Measurements from ENCODE around the gene MIPOL1.

The MIPOL1 gene

GRCh38 chr14:37422319-37422718 is 224.6 kb downstream of the MIPOL1 start:
- Histone ChIP-seq H3K4me3 (ENCODE audit: low read depth, low read length, poor library complexity, severe bottlenecking) (no peak overlapping the region), H3K4me1 (ENCODE audit: insufficient read depth, low read length, severe bottlenecking) (no peaks in the 10 kb centered on the region), H3K27ac (ENCODE audit: low read depth, low read length, poor library complexity, severe bottlenecking) (no peak overlapping the region), H3K36me3 (ENCODE audit: insufficient read depth, low read length) (no peaks in the 10 kb centered on the region), H4K20me1 (ENCODE audit: insufficient read depth, low read length) (no peaks in the 10 kb centered on the region), H3K9me3 (ENCODE audit: low read length) (no peaks in the 10 kb centered on the region), H3K9me2 (ENCODE audit: low read depth, low read length) (no peaks in the 10 kb centered on the region), H2AFZ (ENCODE audit: low read length) (no peak overlapping the region), H3K79me2 (ENCODE audit: insufficient read depth, low read length) (no peaks in the 10 kb centered on the region), H3K9ac (ENCODE audit: low read length) (no peak overlapping the region), H3K27me3 (ENCODE audit: insufficient read depth, low read length) (no peaks in the 10 kb centered on the region), H3K4me2 (ENCODE audit: low read length) (no peak overlapping the region), H3F3A (ENCODE audit: insufficient read depth, low read length) (no peaks in the 10 kb centered on the region)
- TF ChIP-seq EZH2 (IDR thresholded peaks at IDR 0.05; ENCODE audit: borderline replicate concordance, low read length) = no peak
- TF ChIP-seq CTCF (IDR thresholded peaks at IDR 0.05; ENCODE audit: low read length) = no peak

GRCh38 chr14:37422748-37423147 is 225.0 kb downstream of the MIPOL1 start:
- H3K9me3 ChIP-seq (ENCODE audit: low read length) = no peaks in the 10 kb centered on the region
- H3F3A ChIP-seq (ENCODE audit: insufficient read depth, low read length) = no peaks in the 10 kb centered on the region
- no peaks in the 10 kb centered on the region for H3K27me3 ChIP-seq (ENCODE audit: insufficient read depth, low read length)
- H3K79me2 ChIP-seq (ENCODE audit: insufficient read depth, low read length) = no peaks in the 10 kb centered on the region
- TF ChIP-seq EZH2 (IDR thresholded peaks at IDR 0.05; ENCODE audit: borderline replicate concordance, low read length) = no peak
- TF ChIP-seq CTCF (IDR thresholded peaks at IDR 0.05; ENCODE audit: low read length) = no peak
- no peak overlapping the region for H3K27ac ChIP-seq (ENCODE audit: low read depth, low read length, poor library complexity, severe bottlenecking)
- H3K4me1 ChIP-seq (ENCODE audit: insufficient read depth, low read length, severe bottlenecking) = no peaks in the 10 kb centered on the region
- no peak overlapping the region for H3K9ac ChIP-seq (ENCODE audit: low read length)
- H2AFZ ChIP-seq (ENCODE audit: low read length) = no peak overlapping the region
- no peak overlapping the region for H3K4me3 ChIP-seq (ENCODE audit: low read depth, low read length, poor library complexity, severe bottlenecking)
- H3K9me2 ChIP-seq (ENCODE audit: low read depth, low read length) = no peaks in the 10 kb centered on the region
- no peaks in the 10 kb centered on the region for H3K36me3 ChIP-seq (ENCODE audit: insufficient read depth, low read length)
- no peaks in the 10 kb centered on the region for H4K20me1 ChIP-seq (ENCODE audit: insufficient read depth, low read length)
- H3K4me2 ChIP-seq (ENCODE audit: low read length) = no peak overlapping the region

GRCh38 chr14:37428954-37429353 is 231.2 kb downstream of the MIPOL1 start:
- no peaks in the 10 kb centered on the region for H3K36me3 ChIP-seq (ENCODE audit: insufficient read depth, low read length)
- no peaks in the 10 kb centered on the region for H3K79me2 ChIP-seq (ENCODE audit: insufficient read depth, low read length)
- no peak overlapping the region for H3K4me2 ChIP-seq (ENCODE audit: low read length)
- H2AFZ ChIP-seq (ENCODE audit: low read length) = no peak overlapping the region
- no peaks in the 10 kb centered on the region for H3K9me3 ChIP-seq (ENCODE audit: low read length)
- H4K20me1 ChIP-seq (ENCODE audit: insufficient read depth, low read length) = no peaks in the 10 kb centered on the region
- H3F3A ChIP-seq (ENCODE audit: insufficient read depth, low read length) = no peaks in the 10 kb centered on the region
- no peak overlapping the region for H3K27ac ChIP-seq (ENCODE audit: low read depth, low read length, poor library complexity, severe bottlenecking)
- no peak overlapping the region for H3K4me3 ChIP-seq (ENCODE audit: low read depth, low read length, poor library complexity, severe bottlenecking)
- H3K9me2 ChIP-seq (ENCODE audit: low read depth, low read length) = no peaks in the 10 kb centered on the region
- no peak overlapping the region for H3K9ac ChIP-seq (ENCODE audit: low read length)
- no peaks in the 10 kb centered on the region for H3K27me3 ChIP-seq (ENCODE audit: insufficient read depth, low read length)
- TF ChIP-seq CTCF (IDR thresholded peaks at IDR 0.05; ENCODE audit: low read length) = no peak
- TF ChIP-seq EZH2 (IDR thresholded peaks at IDR 0.05; ENCODE audit: borderline replicate concordance, low read length) = no peak
- H3K4me1 ChIP-seq (ENCODE audit: insufficient read depth, low read length, severe bottlenecking) = no peaks in the 10 kb centered on the region
